ENCODE data around the gene SLC1A5.
A peak's percentile ranks its signal among the peaks of the same experiment; 100 is the strongest.
"Not testable (repeated sequence)": the region's sequence is repeated elsewhere in the genome, so short reads cannot be mapped to it uniquely, and the experiment has no call there.

SLC1A5 gene

GRCh38 chr19:46788262-46788967 is at the start of gene SLC1A5:
Gene SLC1A5, minus strand, starts transcription at chr19:46788594. Its CDS starts 629 bp downstream, at chr19:46787965.
- peak; percentile 99 for DNase-seq (ENCODE audit: low read depth)

GRCh38 chr19:46838160-46838559 is 49.8 kb upstream of the SLC1A5 start:
- no peak for DNase-seq (ENCODE audit: low read depth)

- DNase-seq (ENCODE audit: low read depth) = no peak
These were observed 46.6 kb upstream of the SLC1A5 start for GRCh38 chr19:46834984-46835383.

- DNase-seq (ENCODE audit: low read depth) = no peak
These were observed 45.7 kb upstream of the SLC1A5 start for GRCh38 chr19:46834121-46834520.

GRCh38 chr19:46830864-46831263 is 42.5 kb upstream of the SLC1A5 start:
- no peak for DNase-seq (ENCODE audit: low read depth)

- DNase-seq (ENCODE audit: low read depth) = peak; percentile 62
These were observed 40.1 kb upstream of the SLC1A5 start for GRCh38 chr19:46828484-46828883.

GRCh38 chr19:46825731-46826055 is 37.3 kb upstream of the SLC1A5 start:
- no peak for DNase-seq (ENCODE audit: low read depth)

- DNase-seq (ENCODE audit: low read depth) = no peak
These were observed 36.7 kb upstream of the SLC1A5 start for GRCh38 chr19:46824890-46825730.

- no peak for DNase-seq (ENCODE audit: low read depth)
These were observed 34.7 kb upstream of the SLC1A5 start for GRCh38 chr19:46823049-46823448.

- DNase-seq (ENCODE audit: low read depth) = not testable (repeated sequence)
These were observed 34.0 kb upstream of the SLC1A5 start for GRCh38 chr19:46822410-46822787.

- peak; percentile 40 for DNase-seq (ENCODE audit: low read depth)
These were observed 33.4 kb upstream of the SLC1A5 start for GRCh38 chr19:46821512-46822409.

- no peak for DNase-seq (ENCODE audit: low read depth)
These were observed 30.4 kb upstream of the SLC1A5 start for GRCh38 chr19:46818812-46819211.

- DNase-seq (ENCODE audit: low read depth) = no peak
These were observed 27.6 kb upstream of the SLC1A5 start for GRCh38 chr19:46815833-46816627.

GRCh38 chr19:46813839-46814358 is 25.5 kb upstream of the SLC1A5 start:
- DNase-seq (ENCODE audit: low read depth) = no peak

- DNase-seq (ENCODE audit: low read depth) = no peak
These were observed 24.8 kb upstream of the SLC1A5 start for GRCh38 chr19:46812977-46813838.

- DNase-seq (ENCODE audit: low read depth) = no peak
These were observed 21.3 kb upstream of the SLC1A5 start for GRCh38 chr19:46809534-46810272.

GRCh38 chr19:46806656-46807055 is 18.3 kb upstream of the SLC1A5 start:
- DNase-seq (ENCODE audit: low read depth) = no peak

GRCh38 chr19:46804432-46804831 is 16.0 kb upstream of the SLC1A5 start:
- DNase-seq (ENCODE audit: low read depth) = not testable (repeated sequence)

- DNase-seq (ENCODE audit: low read depth) = no peak
These were observed 15.2 kb upstream of the SLC1A5 start for GRCh38 chr19:46803555-46803954.

GRCh38 chr19:46802152-46802551 is 13.8 kb upstream of the SLC1A5 start:
- DNase-seq (ENCODE audit: low read depth) = no peak

All from activated T-cell treated with anti-CD3 and anti-CD28 coated beads for 24 hours (primary cell).